T-helper 1 cell treated with Interleukin-12 subunit alpha and Interleukin-12 subunit beta and Interleukin-4 antibody, amounts not matched to agents 30 μg/mL and 1 μg/mL, for 36 hours (primary cell): ENCODE measurements around the gene RNH1.

ENCODE experiments used
- H3K27ac Mint-ChIP-seq: one replicate; pipeline ENCODE4 v1.8.0; 2021; ENCODE audit warnings: mild to moderate bottlenecking, mixed read lengths
- H3K27me3 Mint-ChIP-seq: one replicate; pipeline ENCODE4 v1.8.0; 2021; ENCODE audit warnings: low read depth, mixed read lengths
- H3K36me3 Mint-ChIP-seq: one replicate; pipeline ENCODE4 v1.8.0; 2021; ENCODE audit warnings: low read depth, mixed read lengths
- H3K4me1 Mint-ChIP-seq: one replicate; pipeline ENCODE4 v1.8.0; 2021; ENCODE audit warnings: low read depth, mixed read lengths
- H3K4me3 Mint-ChIP-seq: one replicate; pipeline ENCODE4 v1.8.0; 2021; ENCODE audit warnings: mild to moderate bottlenecking, moderate library complexity, mixed read lengths
- H3K9me3 Mint-ChIP-seq: one replicate; pipeline ENCODE4 v1.8.0; 2021; ENCODE audit warnings: mixed read lengths

The RNH1 gene

GRCh38 chr11:445765-446588 lies 61.1 kb downstream of the RNH1 start:
- peaks cover 9% of the 10 kb centered on the region for H3K4me1 Mint-ChIP-seq
- H3K27ac Mint-ChIP-seq: peak overlapping the region; percentile 57
- no peaks in the 10 kb centered on the region for H3K9me3 Mint-ChIP-seq
- H3K36me3 Mint-ChIP-seq: no peaks in the 10 kb centered on the region
- no peak overlapping the region for H3K4me3 Mint-ChIP-seq
- H3K27me3 Mint-ChIP-seq: no peaks in the 10 kb centered on the region
